Hepatocyte (in vitro differentiated cells): ENCODE measurements around the gene FAM229B. TPM values are rescaled to one million over a fixed set of nuclear protein-coding genes. Genes with fewer than 3 reads are reported as not detected.

Source experiments
- DNase-seq: peaks from one replicate; pipeline ENCODE4 v3.0.0-alpha.2; 2016; ENCODE audit warnings: low spot score
- H2AFZ ChIP-seq: fragments of 200-600 bp; sonication (generic); 2 replicates; pipeline ENCODE4 v1.6.0; 2016; ENCODE audit warnings: antibody characterized with exemption, mild to moderate bottlenecking
- H3K27ac ChIP-seq: fragments of 200-600 bp; sonication (generic); 2 replicates; pipeline ENCODE4 v1.5.1; 2016; ENCODE audit warnings: mild to moderate bottlenecking
- H3K27me3 ChIP-seq: fragments of 200-600 bp; sonication (generic); 2 replicates; pipeline ENCODE4 v1.6.1; 2016
- H3K36me3 ChIP-seq: fragments of 200-600 bp; sonication (generic); replicated peaks from 2 replicates; pipeline ENCODE4 v1.5.1; 2016; ENCODE audit warnings: low read depth; ENCODE audit not compliant: insufficient read depth
- H3K4me1 ChIP-seq: fragments of 200-600 bp; sonication (generic); 2 replicates; pipeline ENCODE4 v1.5.1; 2016; ENCODE audit warnings: mild to moderate bottlenecking, moderate library complexity; ENCODE audit not compliant: insufficient read depth
- H3K4me2 ChIP-seq: fragments of 200-600 bp; sonication (generic); 2 replicates; pipeline ENCODE4 v1.6.0; 2016
- H3K4me3 ChIP-seq: fragments of 200-600 bp; sonication (generic); 2 replicates; pipeline ENCODE4 v1.5.1; 2016; ENCODE audit warnings: mild to moderate bottlenecking
- H3K79me2 ChIP-seq: fragments of 200-600 bp; sonication (generic); 2 replicates; pipeline ENCODE4 v1.6.0; 2017; ENCODE audit warnings: mild to moderate bottlenecking
- H3K9me2 ChIP-seq: fragments of 200-600 bp; sonication (generic); replicated peaks from 2 replicates; pipeline ENCODE4 v1.6.0; 2017; ENCODE audit warnings: mild to moderate bottlenecking; ENCODE audit not compliant: insufficient read depth
- H3K9me3 ChIP-seq: fragments of 200-600 bp; sonication (generic); 2 replicates; pipeline ENCODE4 v1.5.1; 2016; ENCODE audit warnings: low read depth, mild to moderate bottlenecking
- H4K20me1 ChIP-seq: fragments of 200-600 bp; sonication (generic); 2 replicates; pipeline ENCODE4 v1.6.0; 2016; ENCODE audit warnings: mild to moderate bottlenecking; ENCODE audit not compliant: insufficient read depth, poor library complexity, severe bottlenecking
- EZH2 ChIP-seq: fragments of 200-600 bp; sonication (generic); IDR thresholded peaks from 2 replicates; pipeline ENCODE4 v1.6.1; 2016; ENCODE audit warnings: antibody characterized with exemption, mild to moderate bottlenecking, borderline replicate concordance
- EZH2phosphoT487 ChIP-seq: fragments of 200-600 bp; sonication (generic); IDR thresholded peaks from one replicate; pipeline ENCODE4 v1.6.1; 2018; ENCODE audit warnings: antibody characterized with exemption, mild to moderate bottlenecking, low read depth, moderate library complexity; ENCODE audit not compliant: unreplicated experiment, severe bottlenecking
- WGBS: methylation state at CpG from one replicate; pipeline ENCODE4 v1.1.6; 2016; ENCODE audit warnings: low lambda C conversion rate; ENCODE audit errors: missing lambda C conversion rate; 5-methylcytosine and 5-hydroxymethylcytosine counted together
- polyA plus RNA-seq: library from polyadenylated mRNA; unstranded; fragments of >200 nt; fragmentation: Nextera tagmentation; extraction: Ambion mirVana; gene quantifications from 2 replicates; pipeline ENCODE4 v1.2.1, GENCODE V29; 2016
- total RNA-seq: library from RNA; depleted of rRNA; stranded (reverse); fragments of >200 nt; gene quantifications from 2 replicates; pipeline ENCODE4 v1.2.3, GENCODE V29; 2014
- TF ChIP-seq, protein P1 (sequence below): fragments of 200-600 bp; sonication (generic); IDR thresholded peaks from 2 replicates; pipeline ENCODE4 v1.5.1; 2016; ENCODE audit warnings: antibody characterized with exemption, mild to moderate bottlenecking; ENCODE audit not compliant: poor library complexity

Gene FAM229B
- total and polyA plus RNA-seq, 2 experiments from 2014 or later = 3.4 to 25.3 TPM

DNA sequence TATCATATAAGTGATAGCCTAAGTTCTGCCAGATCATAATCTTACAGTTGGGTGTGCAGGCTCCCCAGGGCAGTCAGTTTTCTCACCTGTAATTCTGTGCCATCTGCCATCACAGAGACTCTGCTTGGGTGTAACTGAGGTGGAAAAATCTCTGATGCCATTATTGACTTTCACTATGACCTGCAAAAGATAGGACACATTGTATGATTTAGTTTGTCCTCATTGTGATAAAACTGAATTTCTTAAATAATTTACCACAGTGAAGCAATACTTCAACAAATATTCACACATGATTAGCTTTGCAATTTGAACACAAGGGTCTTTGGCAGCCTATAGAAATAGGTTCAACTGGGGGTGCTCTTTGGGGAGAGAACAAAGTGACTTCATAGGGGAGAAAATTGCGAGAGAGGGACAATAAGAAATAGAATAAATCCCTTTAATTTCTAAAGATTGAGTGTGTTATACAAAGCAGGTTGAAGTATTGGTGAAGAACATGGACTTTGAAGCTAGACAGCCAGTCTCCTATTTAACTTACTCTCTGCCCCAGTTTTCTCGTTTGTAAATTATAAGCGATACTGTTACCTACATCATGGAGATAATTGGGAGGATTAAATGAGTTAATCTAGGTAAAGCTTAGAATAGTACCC is 27.3 kb downstream of the FAM229B start:
- Histone ChIP-seq H3K27ac (no peak overlapping the region), H3K9me3 (no peaks in the 10 kb centered on the region), H3K79me2 (no peaks in the 10 kb centered on the region), H3K4me2 (no peak overlapping the region), H2AFZ (no peak overlapping the region), H3K9me2 (no peaks in the 10 kb centered on the region), H3K36me3 (no peaks in the 10 kb centered on the region), H3K27me3 (no peaks in the 10 kb centered on the region), H3K4me1 (no peaks in the 10 kb centered on the region), H4K20me1 (no peaks in the 10 kb centered on the region), H3K4me3 (no peak overlapping the region)
- TF ChIP-seq EZH2phosphoT487 (no peak), EZH2 (no peak)
- TF ChIP-seq, protein P1, sequence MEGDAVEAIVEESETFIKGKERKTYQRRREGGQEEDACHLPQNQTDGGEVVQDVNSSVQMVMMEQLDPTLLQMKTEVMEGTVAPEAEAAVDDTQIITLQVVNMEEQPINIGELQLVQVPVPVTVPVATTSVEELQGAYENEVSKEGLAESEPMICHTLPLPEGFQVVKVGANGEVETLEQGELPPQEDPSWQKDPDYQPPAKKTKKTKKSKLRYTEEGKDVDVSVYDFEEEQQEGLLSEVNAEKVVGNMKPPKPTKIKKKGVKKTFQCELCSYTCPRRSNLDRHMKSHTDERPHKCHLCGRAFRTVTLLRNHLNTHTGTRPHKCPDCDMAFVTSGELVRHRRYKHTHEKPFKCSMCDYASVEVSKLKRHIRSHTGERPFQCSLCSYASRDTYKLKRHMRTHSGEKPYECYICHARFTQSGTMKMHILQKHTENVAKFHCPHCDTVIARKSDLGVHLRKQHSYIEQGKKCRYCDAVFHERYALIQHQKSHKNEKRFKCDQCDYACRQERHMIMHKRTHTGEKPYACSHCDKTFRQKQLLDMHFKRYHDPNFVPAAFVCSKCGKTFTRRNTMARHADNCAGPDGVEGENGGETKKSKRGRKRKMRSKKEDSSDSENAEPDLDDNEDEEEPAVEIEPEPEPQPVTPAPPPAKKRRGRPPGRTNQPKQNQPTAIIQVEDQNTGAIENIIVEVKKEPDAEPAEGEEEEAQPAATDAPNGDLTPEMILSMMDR = no peak
- no peak for DNase-seq
- WGBS = 87% methylated on average over 3 of the region's 3 CpGs

GRCh38 chr6:112116221-112116620 is 28.8 kb downstream of the FAM229B start:
- Histone ChIP-seq H3K4me1 (no peaks in the 10 kb centered on the region), H3K79me2 (no peaks in the 10 kb centered on the region), H3K4me3 (no peak overlapping the region), H3K9me3 (no peaks in the 10 kb centered on the region), H3K36me3 (no peaks in the 10 kb centered on the region), H3K27me3 (no peaks in the 10 kb centered on the region), H3K27ac (no peak overlapping the region), H3K4me2 (no peak overlapping the region), H2AFZ (no peak overlapping the region), H3K9me2 (no peaks in the 10 kb centered on the region), H4K20me1 (no peaks in the 10 kb centered on the region)
- DNase-seq = no peak
- WGBS = 95% methylated on average over 1 of the region's 1 CpG
- no peak for TF ChIP-seq EZH2phosphoT487
- TF ChIP-seq, protein P1 = no peak
- TF ChIP-seq EZH2 = no peak

DNA sequence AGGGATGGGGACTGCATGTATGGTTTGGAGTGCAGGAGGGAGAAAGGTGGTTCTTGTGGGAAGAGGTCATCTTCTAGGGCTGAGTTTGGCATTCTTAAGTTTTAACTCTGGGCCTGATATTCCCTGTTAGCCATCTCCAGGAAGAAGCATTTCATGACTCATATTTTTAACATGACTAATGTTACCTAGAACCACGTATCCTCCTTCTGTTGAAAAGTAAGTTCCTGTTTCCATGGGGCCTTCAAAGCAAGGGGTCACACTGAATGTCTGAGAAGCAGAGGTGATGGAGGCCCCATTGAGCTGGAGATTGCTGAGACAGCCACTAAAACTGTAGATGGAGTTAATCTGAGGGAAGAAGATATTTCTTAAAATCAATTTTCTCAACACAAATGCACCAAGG is 30.2 kb downstream of the FAM229B start:
- Histone ChIP-seq H3K9me3 (no peaks in the 10 kb centered on the region), H3K9me2 (no peaks in the 10 kb centered on the region), H3K79me2 (no peaks in the 10 kb centered on the region), H3K36me3 (no peaks in the 10 kb centered on the region), H3K4me1 (no peaks in the 10 kb centered on the region), H2AFZ (no peak overlapping the region), H3K27me3 (no peaks in the 10 kb centered on the region), H3K27ac (no peak overlapping the region), H4K20me1 (no peaks in the 10 kb centered on the region), H3K4me3 (no peak overlapping the region), H3K4me2 (no peak overlapping the region)
- WGBS = 65% methylated on average over 1 of the region's 1 CpG
- TF ChIP-seq EZH2 (no peak), EZH2phosphoT487 (no peak)
- TF ChIP-seq, protein P1 = no peak
- no peak for DNase-seq

DNA sequence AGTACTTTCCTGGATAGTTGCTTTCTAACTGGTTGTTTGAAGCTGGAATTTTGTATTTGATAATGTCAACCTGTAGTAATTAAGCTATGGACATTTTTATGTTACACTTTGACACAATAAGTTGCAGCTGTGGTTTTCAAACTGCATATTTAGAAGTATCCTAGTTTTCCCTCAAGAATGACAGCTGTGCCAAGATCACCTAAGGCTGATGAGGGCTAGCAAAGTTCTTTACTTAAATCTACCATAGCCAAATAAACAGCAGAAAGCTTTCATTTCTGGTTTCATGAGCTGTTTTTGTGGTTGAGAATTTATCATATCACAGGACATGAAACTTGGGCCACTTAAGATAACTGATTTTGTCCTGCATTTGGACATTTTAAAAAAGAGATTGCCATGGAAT is 30.6 kb downstream of the FAM229B start:
- Histone ChIP-seq H3K4me1 (no peaks in the 10 kb centered on the region), H4K20me1 (no peaks in the 10 kb centered on the region), H3K9me3 (no peaks in the 10 kb centered on the region), H3K27ac (no peak overlapping the region), H3K36me3 (no peaks in the 10 kb centered on the region), H2AFZ (no peak overlapping the region), H3K9me2 (no peaks in the 10 kb centered on the region), H3K27me3 (no peaks in the 10 kb centered on the region), H3K4me2 (no peak overlapping the region), H3K79me2 (no peaks in the 10 kb centered on the region), H3K4me3 (no peak overlapping the region)
- no peak for TF ChIP-seq EZH2
- TF ChIP-seq EZH2phosphoT487 = no peak
- TF ChIP-seq, protein P1 = no peak
- no peak for DNase-seq
